Measurements from ENCODE around the gene NFASC.

NFASC gene

GRCh38 chr1:204885790-204886189 is 15.1 kb downstream of the NFASC start:
- no peak overlapping the region for H3K9ac ChIP-seq (ENCODE audit: low read length)
- no peaks in the 10 kb centered on the region for H3K79me2 ChIP-seq (ENCODE audit: insufficient read depth, low read length)
- H4K20me1 ChIP-seq (ENCODE audit: low read depth, low read length), result no peaks in the 10 kb centered on the region
- H3K9me3 ChIP-seq (ENCODE audit: insufficient read depth, low read length), result no peaks in the 10 kb centered on the region
- no peak overlapping the region for H3K4me3 ChIP-seq (ENCODE audit: insufficient read depth, low read length, poor library complexity, severe bottlenecking)
- no peak overlapping the region for H2AFZ ChIP-seq (ENCODE audit: low read depth, low read length, severe bottlenecking)
- no peaks in the 10 kb centered on the region for H3K27me3 ChIP-seq (ENCODE audit: low read length)
- H3K36me3 ChIP-seq (ENCODE audit: low read length), result no peaks in the 10 kb centered on the region
- TF ChIP-seq EZH2phosphoT487 (conservative IDR thresholded peaks at IDR 0.05; ENCODE audit: low read length) (no peak), CTCF (IDR thresholded peaks at IDR 0.05; ENCODE audit: insufficient read depth, low read length, poor library complexity, severe bottlenecking) (no peak)
- H3F3A ChIP-seq (ENCODE audit: insufficient read depth), result no peaks in the 10 kb centered on the region
- no peak overlapping the region for H3K4me2 ChIP-seq (ENCODE audit: low read depth, low read length, poor library complexity, severe bottlenecking)
- H3K27ac ChIP-seq (ENCODE audit: low read depth, low read length), result no peak overlapping the region
- no peaks in the 10 kb centered on the region for H3K9me2 ChIP-seq (replicated peaks; ENCODE audit: insufficient read depth, low read length)

DNA sequence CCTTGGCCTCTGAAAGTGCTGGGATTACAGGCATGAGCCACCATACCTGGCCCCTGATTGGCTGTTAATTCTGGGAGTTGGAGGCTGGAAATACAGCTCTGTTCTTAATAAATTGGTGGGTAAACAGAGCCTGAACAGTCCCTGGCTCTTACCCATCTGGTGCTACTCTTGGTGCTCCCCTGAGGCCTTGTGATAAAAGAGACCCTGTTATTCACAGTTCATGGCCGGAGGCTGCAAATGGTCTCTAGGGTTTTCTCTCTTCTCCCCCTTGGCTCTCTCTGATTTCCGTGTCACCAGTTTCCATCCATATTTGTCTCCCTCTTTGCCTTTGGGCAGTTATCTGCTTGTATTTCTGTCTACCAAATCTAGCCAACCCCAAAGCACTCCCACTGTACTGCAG is 17.2 kb downstream of the NFASC start:
- no peaks in the 10 kb centered on the region for H3K9me2 ChIP-seq (replicated peaks; ENCODE audit: insufficient read depth, low read length)
- no peak overlapping the region for H3K9ac ChIP-seq (ENCODE audit: low read length)
- no peaks in the 10 kb centered on the region for H3K79me2 ChIP-seq (ENCODE audit: insufficient read depth, low read length)
- H4K20me1 ChIP-seq (ENCODE audit: low read depth, low read length), result no peaks in the 10 kb centered on the region
- no peak overlapping the region for H3K4me2 ChIP-seq (ENCODE audit: low read depth, low read length, poor library complexity, severe bottlenecking)
- H3F3A ChIP-seq (ENCODE audit: insufficient read depth), result no peaks in the 10 kb centered on the region
- no peaks in the 10 kb centered on the region for H3K9me3 ChIP-seq (ENCODE audit: insufficient read depth, low read length)
- TF ChIP-seq CTCF (IDR thresholded peaks at IDR 0.05; ENCODE audit: insufficient read depth, low read length, poor library complexity, severe bottlenecking) (no peak), EZH2phosphoT487 (conservative IDR thresholded peaks at IDR 0.05; ENCODE audit: low read length) (no peak)
- no peaks in the 10 kb centered on the region for H3K36me3 ChIP-seq (ENCODE audit: low read length)
- H3K27me3 ChIP-seq (ENCODE audit: low read length), result no peaks in the 10 kb centered on the region
- no peak overlapping the region for H2AFZ ChIP-seq (ENCODE audit: low read depth, low read length, severe bottlenecking)
- no peak overlapping the region for H3K4me3 ChIP-seq (ENCODE audit: insufficient read depth, low read length, poor library complexity, severe bottlenecking)
- no peak overlapping the region for H3K27ac ChIP-seq (ENCODE audit: low read depth, low read length)

- Histone ChIP-seq H3K4me2 (ENCODE audit: low read depth, low read length, poor library complexity, severe bottlenecking) (no peak overlapping the region), H4K20me1 (ENCODE audit: low read depth, low read length) (no peaks in the 10 kb centered on the region), H3K27me3 (ENCODE audit: low read length) (no peaks in the 10 kb centered on the region), H2AFZ (ENCODE audit: low read depth, low read length, severe bottlenecking) (no peak overlapping the region), H3K36me3 (ENCODE audit: low read length) (no peaks in the 10 kb centered on the region), H3K27ac (ENCODE audit: low read depth, low read length) (no peak overlapping the region), H3F3A (ENCODE audit: insufficient read depth) (no peaks in the 10 kb centered on the region), H3K4me3 (ENCODE audit: insufficient read depth, low read length, poor library complexity, severe bottlenecking) (no peak overlapping the region), H3K9me2 (replicated peaks; ENCODE audit: insufficient read depth, low read length) (no peaks in the 10 kb centered on the region), H3K9me3 (ENCODE audit: insufficient read depth, low read length) (no peaks in the 10 kb centered on the region), H3K9ac (ENCODE audit: low read length) (no peak overlapping the region), H3K79me2 (ENCODE audit: insufficient read depth, low read length) (no peaks in the 10 kb centered on the region)
- TF ChIP-seq EZH2phosphoT487 (conservative IDR thresholded peaks at IDR 0.05; ENCODE audit: low read length) (no peak), CTCF (IDR thresholded peaks at IDR 0.05; ENCODE audit: insufficient read depth, low read length, poor library complexity, severe bottlenecking) (no peak)
Measured at GRCh38 chr1:204888294-204888693, 17.6 kb downstream of the NFASC start.

Measured in SU-DHL-6 (cell line).